AG09319 (cell line): ENCODE results near the gene TXNDC2.
"Not testable (repeated sequence)": the region's sequence is repeated elsewhere in the genome, so short reads cannot be mapped to it uniquely, and the experiment has no call there.

Experiments
- DNase-seq: peaks from one replicate; pipeline ENCODE4 v3.0.0-alpha.2; 2010; ENCODE audit warnings: low read depth; ENCODE audit errors: extremely low read depth
- CTCF ChIP-seq: IDR thresholded peaks from 2 replicates; pipeline ENCODE4 v1.5.1; 2011; ENCODE audit warnings: low read depth, mild to moderate bottlenecking, inconsistent platforms, low read length, moderate library complexity

The TXNDC2 gene

GRCh38 chr18:9854801-9855676, 30.7 kb upstream of the TXNDC2 start:
- no peak for DNase-seq
- no peak for TF ChIP-seq CTCF

GRCh38 chr18:9855681-9856080, 30.1 kb upstream of the TXNDC2 start:
- DNase-seq = no peak
- TF ChIP-seq CTCF = no peak

- no peak for DNase-seq
- no peak for TF ChIP-seq CTCF
These were observed 29.7 kb upstream of the TXNDC2 start for GRCh38 chr18:9856092-9856491.

- DNase-seq = not testable (repeated sequence)
These were observed 28.2 kb upstream of the TXNDC2 start for GRCh38 chr18:9857479-9857998.

GRCh38 chr18:9858642-9859041, 27.1 kb upstream of the TXNDC2 start:
- no peak for DNase-seq
- TF ChIP-seq CTCF = no peak

- TF ChIP-seq CTCF = no peak
- DNase-seq = no peak
These were observed 26.5 kb upstream of the TXNDC2 start for GRCh38 chr18:9859232-9859631.

- no peak for DNase-seq
- no peak for TF ChIP-seq CTCF
These were observed 25.1 kb upstream of the TXNDC2 start for GRCh38 chr18:9860682-9861081.

- no peak for TF ChIP-seq CTCF
These were observed 24.6 kb upstream of the TXNDC2 start for GRCh38 chr18:9861157-9861556.

More at GRCh38 chr18:9861157-9861556, 24.6 kb upstream of the TXNDC2 start:
- DNase-seq = no peak
